SU-DHL-6 (cell line): ENCODE data around the gene ALK.

Experiments
- EZH2phosphoT487 ChIP-seq: fragments of 200-600 bp; sonication (generic), shearing (Covaris generic); conservative IDR thresholded peaks from 2 replicates; pipeline ENCODE4 v1.6.1; 2018; ENCODE audit warnings: mild to moderate bottlenecking, antibody characterized with exemption, low read length, moderate library complexity, mixed read lengths
- TF ChIP-seq, protein P1 (sequence below): fragments of 200-600 bp; sonication (generic); IDR thresholded peaks from one replicate; pipeline ENCODE4 v1.5.1; 2017; ENCODE audit warnings: antibody characterized with exemption, mild to moderate bottlenecking, low read length, moderate library complexity; ENCODE audit not compliant: insufficient read depth, poor library complexity, severe bottlenecking

- TF ChIP-seq, protein P1, sequence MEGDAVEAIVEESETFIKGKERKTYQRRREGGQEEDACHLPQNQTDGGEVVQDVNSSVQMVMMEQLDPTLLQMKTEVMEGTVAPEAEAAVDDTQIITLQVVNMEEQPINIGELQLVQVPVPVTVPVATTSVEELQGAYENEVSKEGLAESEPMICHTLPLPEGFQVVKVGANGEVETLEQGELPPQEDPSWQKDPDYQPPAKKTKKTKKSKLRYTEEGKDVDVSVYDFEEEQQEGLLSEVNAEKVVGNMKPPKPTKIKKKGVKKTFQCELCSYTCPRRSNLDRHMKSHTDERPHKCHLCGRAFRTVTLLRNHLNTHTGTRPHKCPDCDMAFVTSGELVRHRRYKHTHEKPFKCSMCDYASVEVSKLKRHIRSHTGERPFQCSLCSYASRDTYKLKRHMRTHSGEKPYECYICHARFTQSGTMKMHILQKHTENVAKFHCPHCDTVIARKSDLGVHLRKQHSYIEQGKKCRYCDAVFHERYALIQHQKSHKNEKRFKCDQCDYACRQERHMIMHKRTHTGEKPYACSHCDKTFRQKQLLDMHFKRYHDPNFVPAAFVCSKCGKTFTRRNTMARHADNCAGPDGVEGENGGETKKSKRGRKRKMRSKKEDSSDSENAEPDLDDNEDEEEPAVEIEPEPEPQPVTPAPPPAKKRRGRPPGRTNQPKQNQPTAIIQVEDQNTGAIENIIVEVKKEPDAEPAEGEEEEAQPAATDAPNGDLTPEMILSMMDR: no peak
- TF ChIP-seq EZH2phosphoT487: no peak
These were observed 444.2 kb downstream of the ALK start for GRCh38 chr2:29477186-29477585.
